GM18505 (cell line): Measurements from ENCODE around the gene ANTXRL.
"Not testable (repeated sequence)": the region's sequence is repeated elsewhere in the genome, so short reads cannot be mapped to it uniquely, and the experiment has no call there.

Experiments used
- ATAC-seq: cut with Tn5 transposase; IDR thresholded peaks from one replicate; pipeline ENCODE4 v1.9.1; 2021; ENCODE audit not compliant: unreplicated experiment
- POLR2A ChIP-seq: IDR thresholded peaks from 4 replicates; pipeline ENCODE4 v1.6.1; 2011; ENCODE audit warnings: borderline replicate concordance; ENCODE audit not compliant: insufficient read depth, insufficient read length; ENCODE audit errors: extremely low read depth

ANTXRL gene

DNA sequence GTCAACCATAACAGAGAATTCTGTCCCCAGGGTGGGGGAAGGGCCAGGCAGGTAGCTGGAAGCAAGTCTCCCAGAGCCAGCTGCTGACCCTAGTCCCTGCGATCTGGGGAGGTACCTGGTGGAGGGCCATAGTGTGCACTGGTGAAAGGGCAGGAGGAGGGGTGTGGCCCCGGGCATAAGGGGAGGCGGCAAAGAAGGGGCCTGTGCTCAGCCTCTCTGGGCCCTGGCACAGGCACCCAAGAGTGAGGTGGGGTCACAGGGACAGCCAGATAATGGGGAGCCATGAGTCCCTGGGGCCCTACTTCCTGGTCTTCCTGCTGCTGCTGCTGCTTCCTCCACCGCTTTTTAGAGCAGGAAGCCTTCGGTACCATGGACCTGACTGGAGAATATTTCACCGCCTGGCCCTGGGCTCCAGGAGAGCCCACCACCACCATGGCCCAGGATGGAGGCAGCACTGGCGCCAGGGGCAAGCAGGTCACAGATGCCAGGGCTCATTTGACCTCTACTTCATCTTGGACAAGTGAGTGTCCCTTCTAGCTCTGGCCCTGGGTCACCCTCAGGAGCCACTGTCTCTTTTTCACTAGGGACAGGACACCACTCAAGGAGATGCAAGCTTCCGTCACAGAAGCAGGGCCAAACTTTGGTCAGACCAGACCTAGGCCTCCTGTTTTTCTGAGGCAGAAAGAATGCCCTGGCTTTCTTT lies at the start of gene ANTXRL:
Gene ANTXRL (plus strand): TSS at position 7 of the 703 bp plus-strand sequence. CDS start 266 bp downstream, at position 273.
- ATAC-seq, result no peak
- no peak for TF ChIP-seq POLR2A

DNA sequence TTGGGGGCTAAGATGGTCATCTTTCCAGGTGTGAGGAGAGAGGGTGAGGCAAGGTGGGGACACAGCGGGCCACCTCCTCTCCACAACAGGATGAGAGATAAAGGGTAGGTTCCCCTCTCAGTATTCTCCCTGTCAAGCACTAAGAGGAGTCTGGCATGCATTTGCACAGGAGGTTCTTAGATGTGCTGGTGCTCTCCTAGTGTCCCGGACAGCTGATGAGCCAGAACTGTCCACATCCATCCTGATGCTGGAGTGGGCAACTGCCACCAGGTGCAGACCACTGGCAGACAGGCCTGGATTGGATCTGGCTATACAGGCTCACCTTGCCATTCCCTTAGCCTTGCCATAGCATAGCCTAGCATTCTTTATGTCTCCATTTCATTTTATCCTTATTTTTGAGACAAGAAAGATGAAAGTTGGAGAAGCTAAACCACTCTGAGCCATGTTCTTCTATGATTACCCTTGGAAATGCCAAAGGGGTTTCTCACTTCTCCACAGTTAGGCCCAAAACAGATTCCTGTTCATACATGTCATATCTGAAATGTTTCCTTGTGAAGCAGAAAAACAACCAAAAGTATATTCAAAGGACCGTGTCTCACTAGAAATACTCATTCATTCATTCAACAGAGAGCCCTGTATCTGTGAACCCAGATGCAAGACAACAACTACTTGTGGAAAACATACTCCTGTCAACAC lies 48.8 kb upstream of the ANTXRL start:
- no peak for TF ChIP-seq POLR2A
- no peak for ATAC-seq

DNA sequence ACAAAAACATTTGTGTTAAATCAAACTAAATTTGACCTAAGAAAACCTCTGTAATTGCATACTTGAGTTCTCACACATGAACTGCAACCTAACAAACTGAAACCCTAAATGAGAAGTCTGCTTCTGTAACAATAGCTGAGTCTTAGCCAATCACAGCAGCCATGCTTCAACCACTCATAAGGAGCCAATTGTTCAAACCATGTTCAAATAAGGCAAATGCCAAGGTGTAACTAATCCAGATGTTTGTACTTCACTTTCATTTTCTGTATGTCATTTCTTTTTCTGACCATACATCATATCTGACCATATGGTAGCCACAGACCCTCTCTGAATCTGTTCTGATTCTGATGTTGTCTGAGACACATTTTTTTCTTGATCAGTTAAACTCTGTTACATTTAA lies 47.5 kb upstream of the ANTXRL start:
- no peak for TF ChIP-seq POLR2A
- ATAC-seq, result no peak

DNA sequence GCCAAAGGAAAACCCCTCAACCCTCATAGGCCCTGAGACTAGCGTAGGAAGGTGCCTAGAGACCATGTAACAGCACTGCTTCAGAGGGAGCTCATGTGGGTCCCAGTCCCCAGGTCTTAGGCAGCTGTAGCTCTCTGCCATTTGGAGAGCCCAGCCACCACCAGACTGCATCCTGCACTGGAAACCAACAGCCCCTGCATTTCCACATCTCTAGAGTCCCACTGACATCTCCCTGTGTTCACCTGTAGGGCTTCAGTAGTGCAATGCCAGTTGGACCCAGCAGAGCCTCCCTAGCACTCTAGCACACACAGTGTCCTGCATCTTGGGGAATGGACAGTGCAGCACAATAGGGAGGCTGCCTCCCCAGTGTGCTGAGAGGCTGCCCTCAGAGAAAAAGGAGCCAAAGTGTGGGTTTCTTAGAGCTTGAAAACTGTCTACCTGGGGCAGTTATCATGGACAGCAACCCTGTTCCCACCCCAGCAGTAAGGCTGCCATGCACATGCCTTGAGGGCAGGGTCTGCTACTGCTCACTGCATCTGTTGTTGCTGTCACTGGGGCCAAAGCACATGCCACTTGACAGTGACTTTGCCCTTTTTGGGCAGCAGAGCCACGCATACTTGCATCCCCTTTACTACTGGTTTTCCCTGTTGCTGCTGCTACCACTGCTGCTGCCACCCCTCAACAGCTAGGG lies 46.7 kb upstream of the ANTXRL start:
- no peak for ATAC-seq
- no peak for TF ChIP-seq POLR2A

DNA sequence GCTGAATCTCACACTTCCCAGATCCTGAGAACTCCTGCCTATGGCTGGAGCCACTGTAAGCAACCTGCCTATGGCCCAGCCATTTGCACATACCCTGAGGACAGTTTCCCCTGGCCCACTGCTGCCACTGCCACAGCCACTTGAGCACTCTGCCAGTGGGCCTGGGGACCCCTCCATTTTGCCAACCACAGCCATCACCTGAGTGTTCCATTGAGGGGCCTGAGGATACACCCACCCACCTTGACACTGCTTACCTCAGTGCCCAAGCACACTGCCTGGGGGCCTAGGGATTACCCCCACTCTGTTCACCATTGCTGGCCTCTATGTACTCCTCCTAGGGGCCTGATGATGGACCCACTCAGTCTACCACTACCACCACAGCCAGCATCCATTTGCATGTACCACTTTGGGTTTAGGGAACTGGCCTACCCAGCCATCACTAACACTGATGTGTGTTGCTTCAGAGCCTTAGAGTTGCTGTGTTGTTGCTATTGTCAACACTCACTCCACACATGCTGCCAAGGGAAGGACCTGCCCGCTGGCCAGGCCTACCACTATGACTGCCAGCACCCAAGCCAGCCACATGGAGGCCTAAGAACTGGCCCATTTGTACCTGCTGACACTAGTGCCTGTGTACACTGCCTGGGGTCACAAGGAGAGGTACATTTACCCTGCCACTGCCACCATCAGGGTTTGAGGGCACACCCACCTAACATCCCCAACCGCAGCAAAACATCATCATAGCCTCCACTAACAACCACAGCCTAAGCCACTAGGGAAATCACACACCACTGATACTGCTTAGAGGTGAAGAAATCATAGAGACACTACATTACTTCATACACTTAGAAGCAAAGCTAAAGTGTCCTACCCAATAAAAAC lies 45.9 kb upstream of the ANTXRL start:
- no peak for ATAC-seq
- no peak for TF ChIP-seq POLR2A

DNA sequence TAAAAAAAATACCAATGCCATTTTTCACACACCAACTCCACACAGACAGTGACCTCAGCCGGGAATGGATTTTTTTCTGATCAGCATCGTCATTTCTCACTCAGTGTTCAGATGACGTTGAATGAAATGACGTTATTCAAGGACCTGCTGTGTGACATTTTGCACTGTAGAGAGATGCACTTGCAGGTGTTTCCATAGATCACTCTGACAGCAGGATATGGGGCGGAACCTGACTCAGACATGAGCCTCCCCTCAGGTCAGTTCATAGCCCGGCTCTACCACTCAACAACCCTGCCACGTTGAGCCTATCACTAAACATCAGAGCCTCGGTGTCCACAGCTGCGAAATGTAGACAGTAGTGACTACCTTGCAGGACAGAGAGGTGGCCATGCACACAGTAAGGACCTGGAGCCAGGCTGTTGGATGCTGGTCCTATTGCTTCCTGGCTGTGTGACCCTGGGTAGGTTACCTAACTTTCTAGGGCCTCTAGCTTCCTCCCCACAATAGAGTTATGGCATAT lies 41.4 kb upstream of the ANTXRL start:
- no peak for TF ChIP-seq POLR2A
- ATAC-seq, result no peak

DNA sequence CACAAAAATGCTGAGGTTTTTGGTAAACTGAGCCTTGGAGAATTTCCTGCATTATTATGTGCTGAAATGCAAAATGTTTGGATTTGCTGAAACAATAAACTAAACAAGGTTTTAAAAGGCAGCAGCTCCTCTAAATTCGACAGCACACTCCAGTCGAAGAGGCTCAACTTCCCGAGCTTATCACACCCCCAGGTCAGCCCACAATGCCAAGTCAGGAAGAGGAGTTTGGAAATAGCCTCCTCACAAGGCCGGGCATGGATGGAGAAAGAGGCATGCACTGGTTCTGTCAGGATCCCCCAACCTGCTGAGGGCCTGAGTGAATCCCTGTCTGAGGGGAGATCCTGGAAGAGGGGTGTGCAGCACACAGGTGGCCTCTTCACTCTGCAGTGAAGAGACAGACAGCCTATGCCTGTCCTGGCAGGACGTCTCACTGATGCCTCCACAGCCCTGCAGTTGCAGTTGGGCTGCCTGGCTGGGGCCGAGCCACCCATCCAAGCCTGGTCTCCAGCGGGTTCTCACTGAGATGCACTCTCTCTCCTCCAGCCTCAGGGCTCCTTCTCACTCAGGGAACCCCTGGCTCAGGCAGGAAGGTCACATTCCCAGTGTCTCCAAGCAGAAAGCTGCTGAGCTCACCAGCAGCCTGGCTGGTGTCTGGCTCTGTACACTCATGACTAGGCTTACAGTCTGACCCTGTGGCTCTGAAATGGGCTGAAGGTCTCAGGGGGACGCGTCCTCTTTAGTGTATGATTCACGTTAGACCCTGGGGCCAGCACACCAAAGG lies 40.2 kb upstream of the ANTXRL start:
- ATAC-seq, result not testable (repeated sequence)

DNA sequence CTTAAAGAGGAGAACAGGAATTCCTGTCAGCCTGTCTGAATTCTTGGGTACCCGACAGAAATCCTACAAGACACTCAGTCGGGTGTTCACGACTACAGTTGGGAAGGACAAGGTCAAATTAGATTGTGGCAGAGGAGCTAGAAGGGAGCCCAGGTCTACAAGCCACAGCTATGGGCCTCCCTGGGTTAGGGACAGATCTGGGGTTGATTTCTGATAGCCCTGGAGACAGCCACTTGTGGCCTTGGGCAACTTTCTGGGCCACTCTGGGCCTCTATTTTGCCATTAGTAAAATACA lies 39.7 kb upstream of the ANTXRL start:
- TF ChIP-seq POLR2A, result no peak

DNA sequence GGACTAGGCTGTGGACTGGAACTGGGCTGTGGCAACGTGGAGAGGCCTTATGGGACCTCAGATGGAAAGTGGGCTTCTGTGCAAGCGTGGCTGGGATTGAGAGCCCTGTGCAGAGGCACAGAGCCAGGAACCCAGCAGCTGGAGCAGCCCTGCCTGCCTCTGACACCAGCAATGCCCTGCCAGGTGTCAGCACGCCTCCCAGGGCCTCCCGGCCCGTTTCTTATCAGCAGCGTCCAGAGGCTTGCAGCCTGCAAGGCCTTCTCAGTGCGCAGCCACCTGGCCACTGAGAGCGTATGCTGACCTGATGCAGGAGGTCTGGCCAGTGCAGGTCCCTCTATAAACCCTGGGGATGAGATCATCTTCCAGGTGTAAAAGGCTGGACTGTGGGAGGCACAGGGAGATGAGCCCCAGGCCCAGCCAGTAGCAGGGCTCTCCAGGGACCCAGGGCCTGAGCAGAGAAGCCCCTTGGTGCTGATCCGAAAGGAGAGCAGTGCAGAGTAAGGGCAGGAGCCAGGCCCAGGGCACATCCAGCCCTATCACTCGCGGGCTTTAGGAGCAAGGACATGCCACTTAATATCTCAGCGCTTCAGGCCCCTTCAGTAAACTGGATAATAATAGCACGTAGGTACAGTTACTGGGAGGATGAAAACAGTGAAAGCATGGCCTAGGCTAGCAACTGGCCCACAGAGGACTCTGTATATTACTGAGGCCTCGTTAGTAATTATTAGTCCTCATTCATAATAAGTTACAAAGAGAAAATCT lies 38.8 kb upstream of the ANTXRL start:
- ATAC-seq, result no peak
- no peak for TF ChIP-seq POLR2A

More for the DNA sequence above, 39.7 kb upstream of the ANTXRL start:
- no peak for ATAC-seq

DNA sequence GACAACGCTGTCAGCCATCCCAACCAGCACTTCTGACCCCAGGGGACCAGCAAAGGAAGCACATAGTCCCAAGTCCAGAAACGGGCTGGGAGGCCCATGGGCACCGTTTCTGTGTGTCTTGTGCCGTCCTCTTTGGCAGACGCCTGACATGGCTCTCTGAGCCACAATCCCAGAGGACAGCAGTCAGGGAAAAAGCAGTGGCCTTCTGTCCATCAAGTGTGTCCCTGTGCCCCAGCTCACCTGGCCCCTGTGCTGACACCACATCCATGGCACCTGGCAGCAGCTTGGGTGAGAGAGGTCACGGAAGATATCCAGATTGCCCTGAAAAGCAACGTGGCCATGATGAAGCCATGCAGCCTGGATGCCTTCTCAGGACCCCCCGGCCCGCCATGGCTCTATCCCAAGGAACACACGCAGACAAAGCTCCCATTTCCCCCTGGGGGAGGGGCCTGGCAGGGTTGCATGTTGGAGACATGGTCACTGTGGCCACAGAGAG lies 38.1 kb upstream of the ANTXRL start:
- no peak for ATAC-seq
- no peak for TF ChIP-seq POLR2A

DNA sequence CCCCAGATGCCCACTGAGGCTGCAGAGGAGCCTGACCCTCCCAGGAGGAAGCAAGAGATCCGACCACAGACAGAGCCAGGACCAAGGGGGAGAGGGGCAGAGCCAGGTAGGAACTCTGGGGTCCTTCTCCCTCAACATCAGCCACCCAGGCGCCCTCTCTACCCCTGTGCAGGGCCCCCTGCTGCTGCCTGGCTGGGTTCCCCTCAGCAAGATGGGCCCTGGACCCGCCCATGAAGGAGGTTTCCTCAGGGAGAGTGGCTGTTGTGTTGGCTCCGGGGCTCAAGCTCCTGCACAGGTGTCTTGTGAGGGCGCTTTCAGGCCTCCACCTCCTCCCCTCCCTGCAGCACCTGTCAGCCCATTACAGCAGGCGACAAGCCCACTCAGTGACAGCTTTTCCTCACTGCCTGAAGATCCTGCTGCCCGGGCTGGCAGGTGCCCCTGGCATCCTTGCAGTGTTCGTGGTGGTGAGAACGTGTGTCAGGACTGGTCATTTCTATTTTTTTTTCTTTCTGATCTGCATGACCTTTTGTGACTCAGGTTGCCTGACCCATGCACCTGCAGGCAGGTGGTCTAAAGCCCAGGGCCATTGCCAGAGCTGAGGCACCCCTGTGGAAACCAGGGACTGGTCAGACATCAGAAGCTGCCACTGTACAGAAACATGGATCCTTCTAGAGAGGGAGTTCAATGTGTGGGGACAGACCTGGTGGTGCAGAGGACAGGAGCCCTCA lies 37.0 kb upstream of the ANTXRL start:
- ATAC-seq, result not testable (repeated sequence)

DNA sequence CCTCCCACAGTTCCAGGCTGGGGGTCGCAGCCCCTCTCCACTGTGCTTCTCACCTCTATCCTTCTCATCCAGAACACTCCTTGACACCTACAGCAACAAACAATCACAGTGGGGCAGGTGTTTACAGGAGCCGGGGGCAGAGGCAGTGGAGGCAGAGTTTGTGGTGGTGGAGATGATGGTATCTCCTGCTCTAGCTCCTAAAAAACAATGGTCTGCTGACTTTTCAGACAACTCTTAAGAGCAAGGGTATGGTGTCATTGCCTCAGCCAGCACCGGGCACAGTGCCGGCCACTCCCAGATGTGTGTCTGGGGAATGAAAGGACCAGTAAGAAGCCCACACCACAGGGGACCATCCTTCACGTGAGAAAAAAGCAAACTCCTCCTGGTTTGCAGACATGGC lies 36.3 kb upstream of the ANTXRL start:
- TF ChIP-seq POLR2A, result no peak
- no peak for ATAC-seq
